ENCODE measurements around the gene COG5.

Gene COG5

GRCh38 chr7:107210400-107210799 is 353.3 kb downstream of the COG5 start:
- no peak for DNase-seq

GRCh38 chr7:107209565-107209964 is 354.2 kb downstream of the COG5 start:
- DNase-seq: no peak

DNA sequence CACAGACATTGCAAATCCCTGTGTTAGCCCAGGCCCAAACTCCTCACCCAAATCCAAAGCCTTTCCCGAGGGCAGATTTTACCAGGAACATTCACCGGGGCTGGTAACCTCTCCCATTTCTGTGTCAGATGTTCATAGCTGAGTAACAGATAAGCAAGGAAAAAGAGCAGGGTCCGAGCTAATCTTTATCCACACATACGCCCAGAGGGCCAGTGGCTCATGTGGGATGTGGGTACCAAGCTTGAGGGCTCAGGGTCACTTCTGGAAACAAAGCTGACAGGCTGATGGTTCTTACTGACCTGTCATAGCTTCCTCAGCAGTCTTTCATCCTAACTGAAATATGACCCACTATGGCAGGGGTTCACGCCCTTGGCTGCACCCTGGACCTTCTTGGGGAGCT is 355.2 kb downstream of the COG5 start:
- no peak for DNase-seq

DNA sequence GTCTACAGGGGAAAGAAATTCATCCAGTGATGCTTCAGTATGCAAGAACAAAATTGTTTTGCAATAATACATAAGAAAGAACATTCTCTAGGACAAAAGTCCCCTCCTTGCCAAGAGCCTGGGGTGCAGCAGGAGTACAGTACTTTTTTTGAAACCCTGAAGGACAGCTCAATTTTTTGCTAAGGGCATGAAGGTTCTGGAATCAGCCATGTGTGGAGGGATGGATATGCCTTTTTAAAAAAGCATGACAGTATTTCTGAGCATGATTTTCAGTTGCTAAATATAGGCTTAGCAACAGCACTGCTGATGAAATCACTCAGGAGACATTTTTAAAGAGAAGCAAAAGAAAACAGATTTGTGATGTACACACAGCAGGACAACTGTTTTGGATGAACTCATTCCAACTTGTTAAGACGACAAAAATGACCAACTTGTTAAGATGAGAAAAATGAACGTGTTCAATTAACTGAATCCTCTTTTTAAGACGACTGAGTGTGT is 355.6 kb downstream of the COG5 start:
- no peak for DNase-seq

- no peak for DNase-seq
Observed at GRCh38 chr7:107207459-107207858, 356.3 kb downstream of the COG5 start.

DNA sequence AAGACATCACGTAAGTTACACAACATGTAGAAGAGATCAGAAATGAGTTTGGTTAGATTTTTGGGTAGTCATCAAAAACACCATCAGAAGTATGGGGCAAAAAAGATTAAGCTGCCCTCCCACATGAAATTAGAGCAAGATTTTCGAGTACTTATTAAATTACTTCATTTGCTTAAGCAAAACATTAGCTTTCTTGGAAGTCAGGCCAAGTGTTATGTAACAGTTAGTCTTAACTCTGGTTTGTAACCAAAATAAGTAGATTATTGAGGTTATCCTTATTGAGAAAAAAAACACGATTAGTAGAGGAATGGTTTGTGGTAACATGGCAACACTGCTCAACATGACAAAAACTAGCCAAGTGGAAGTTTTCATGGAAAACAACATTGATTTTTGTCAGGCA is 357.0 kb downstream of the COG5 start:
- no peak for DNase-seq

DNA sequence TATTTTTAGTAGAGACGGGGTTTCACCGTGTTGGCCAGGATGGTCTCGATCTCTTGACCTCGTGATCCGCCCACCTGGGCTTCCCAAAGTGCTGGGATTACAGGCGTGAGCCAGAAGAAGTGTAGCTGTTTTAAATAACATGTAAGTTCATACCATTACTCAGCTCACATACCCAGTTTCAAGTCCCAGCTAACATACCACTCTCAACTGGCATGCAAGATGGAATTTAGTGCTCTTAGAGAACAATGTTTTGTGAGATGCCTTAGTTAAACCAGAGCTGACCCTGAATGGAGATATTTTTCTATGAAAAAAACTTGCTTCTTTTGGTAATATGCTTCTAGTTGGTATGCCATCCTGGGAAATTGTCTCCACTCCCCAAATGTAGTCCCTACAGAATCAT is 357.6 kb downstream of the COG5 start:
- no peak for DNase-seq

- no peak for DNase-seq
Observed at GRCh38 chr7:107203607-107204006, 360.1 kb downstream of the COG5 start.

DNA sequence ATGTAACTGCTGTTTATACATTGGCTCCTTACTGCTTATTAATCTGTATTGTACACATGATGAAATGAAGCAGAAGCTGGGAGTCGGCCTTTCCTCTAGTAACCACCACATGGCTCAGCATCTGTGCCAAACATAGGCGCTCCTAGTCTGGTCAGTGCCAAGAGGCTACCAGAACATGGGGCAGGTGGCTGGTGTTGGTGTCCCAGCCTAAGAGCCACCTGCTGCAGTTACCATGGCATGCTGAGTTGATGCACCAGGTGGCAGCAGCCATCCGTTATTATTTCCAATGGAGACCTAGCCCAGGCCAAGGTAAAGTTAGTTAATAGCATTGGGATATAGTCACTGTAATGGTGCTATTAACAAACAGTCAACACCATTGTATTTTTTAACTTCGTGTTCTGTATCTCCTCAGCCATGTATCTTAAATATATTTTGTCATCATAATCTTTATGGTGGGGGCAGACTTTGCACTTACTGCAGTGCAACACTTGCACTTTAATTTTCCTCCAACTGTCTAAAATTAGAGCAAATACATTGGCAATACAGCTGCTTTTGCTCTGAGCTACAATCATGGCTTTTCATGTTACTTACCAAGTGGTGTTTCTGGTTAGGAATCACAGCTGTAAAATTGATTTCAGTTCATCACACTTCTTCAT is 361.8 kb downstream of the COG5 start:
- peak; percentile 29 for DNase-seq

DNA sequence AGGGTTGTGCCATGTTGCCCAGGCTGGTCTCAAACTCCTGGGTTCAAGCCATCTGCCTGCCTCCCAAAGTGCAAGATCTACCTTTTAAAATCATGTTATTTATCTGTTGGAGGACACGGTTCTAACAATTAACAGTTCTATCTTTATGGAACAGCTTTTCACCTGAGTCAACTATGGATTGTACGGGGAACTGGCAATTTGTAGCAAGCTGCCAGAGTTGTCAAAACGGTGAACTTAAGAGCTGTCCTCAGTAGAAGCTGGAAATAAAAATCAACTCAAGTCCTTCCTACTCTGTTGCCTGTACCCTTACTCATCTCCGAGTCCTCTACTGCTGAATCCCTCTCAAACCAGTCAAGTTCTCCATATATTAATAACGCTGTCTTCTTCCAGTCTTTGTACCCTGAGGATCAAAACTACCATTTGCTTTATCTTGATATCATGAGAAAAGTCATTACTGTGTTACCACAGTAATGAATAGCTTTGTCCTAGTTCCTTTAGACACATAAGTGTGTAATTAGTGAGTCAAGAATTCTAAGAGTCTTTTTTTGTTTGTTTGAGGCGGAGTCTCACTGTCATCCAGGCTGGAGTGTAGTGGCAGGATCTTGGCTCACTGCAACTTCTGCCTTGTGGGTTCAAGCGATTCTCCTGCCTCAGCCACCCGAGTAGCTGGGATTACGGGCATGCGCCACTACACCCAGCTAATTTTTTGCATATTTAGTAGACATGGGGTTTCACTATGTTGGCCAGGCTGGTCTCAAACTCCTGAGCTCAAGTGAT is 366.7 kb downstream of the COG5 start:
- no peak for DNase-seq

DNA sequence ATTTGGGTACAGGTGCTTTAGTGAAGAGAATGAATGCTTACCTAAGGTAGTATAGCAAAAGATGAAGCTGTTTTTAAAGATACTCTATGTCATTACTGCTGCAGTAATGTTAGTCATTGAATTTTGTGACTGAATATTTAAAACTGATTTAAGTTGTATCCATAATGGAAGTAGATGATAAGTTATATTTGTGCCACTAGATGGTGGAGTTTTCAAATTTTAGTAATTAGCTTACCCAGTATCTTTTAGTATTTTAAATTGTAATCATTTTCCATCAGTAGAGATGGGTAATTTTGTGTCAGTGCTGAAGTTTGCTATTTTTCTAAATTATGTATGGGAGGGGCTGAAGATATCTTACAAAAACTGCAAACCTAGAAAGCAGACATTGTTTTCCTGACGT is 369.7 kb downstream of the COG5 start:
- no peak for DNase-seq

GRCh38 chr7:107190090-107190489 is 373.6 kb downstream of the COG5 start:
- no peak for DNase-seq

DNA sequence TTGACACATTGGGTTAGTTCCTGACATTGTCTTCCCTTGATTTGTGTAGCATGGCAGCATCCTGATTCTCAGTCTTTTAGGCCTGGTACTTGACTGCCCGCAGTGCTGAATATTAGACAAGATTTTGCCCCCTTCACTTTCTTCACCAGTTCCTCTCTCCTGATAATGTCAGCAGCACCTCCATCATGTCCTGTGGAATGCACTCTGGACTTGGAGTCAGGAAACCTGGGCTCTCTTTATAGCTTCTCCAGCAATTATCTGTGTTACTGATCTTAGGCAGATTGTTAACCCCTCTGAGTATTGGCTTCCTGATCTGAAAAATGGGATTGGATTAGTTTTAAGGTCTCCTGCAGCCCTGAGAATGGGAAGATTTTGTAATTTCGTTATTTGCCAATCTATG is 375.9 kb downstream of the COG5 start:
- DNase-seq: no peak

GRCh38 chr7:107186240-107186639 is 377.5 kb downstream of the COG5 start:
- DNase-seq: no peak

DNA sequence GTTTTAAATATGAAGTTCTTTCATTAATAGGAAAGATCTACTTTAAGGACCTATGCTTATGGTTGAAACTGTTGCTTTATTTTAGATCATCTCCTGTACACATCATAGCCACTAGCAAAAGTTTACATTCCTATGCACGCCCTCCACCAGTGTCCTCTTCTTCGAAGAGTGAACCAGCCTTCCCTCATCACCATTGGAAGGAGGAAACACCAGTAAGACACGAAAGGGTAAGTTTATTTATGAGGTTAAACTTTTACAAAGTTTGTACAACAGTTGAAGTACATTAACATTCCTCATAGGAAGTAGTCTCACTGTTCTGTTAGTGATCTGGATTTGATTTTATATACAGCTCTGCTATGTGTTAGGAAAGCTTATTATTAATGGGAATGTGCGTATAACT is 378.0 kb downstream of the COG5 start:
- DNase-seq: no peak

DNA sequence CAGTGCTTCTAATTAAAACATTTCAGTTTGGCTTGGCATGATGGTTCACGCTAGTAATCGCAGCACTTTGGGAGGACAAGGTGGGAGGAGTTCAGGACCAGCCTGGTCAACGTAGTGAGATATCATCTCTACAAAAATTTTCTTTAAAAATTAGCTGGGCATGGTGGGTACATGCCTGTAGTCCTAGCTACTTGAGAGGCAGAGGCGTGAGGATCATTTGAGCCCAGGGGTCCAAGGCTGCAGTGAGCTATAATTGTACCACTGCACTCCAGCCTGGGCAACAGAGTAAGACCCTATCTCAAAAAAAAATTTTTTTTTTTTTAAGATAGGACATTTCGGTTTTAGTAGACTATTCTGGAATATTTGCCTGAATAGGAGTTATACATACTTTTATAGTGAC is 382.5 kb downstream of the COG5 start:
- no peak for DNase-seq

GRCh38 chr7:107180378-107180777 is 383.3 kb downstream of the COG5 start:
- DNase-seq: peak; percentile 79

DNA sequence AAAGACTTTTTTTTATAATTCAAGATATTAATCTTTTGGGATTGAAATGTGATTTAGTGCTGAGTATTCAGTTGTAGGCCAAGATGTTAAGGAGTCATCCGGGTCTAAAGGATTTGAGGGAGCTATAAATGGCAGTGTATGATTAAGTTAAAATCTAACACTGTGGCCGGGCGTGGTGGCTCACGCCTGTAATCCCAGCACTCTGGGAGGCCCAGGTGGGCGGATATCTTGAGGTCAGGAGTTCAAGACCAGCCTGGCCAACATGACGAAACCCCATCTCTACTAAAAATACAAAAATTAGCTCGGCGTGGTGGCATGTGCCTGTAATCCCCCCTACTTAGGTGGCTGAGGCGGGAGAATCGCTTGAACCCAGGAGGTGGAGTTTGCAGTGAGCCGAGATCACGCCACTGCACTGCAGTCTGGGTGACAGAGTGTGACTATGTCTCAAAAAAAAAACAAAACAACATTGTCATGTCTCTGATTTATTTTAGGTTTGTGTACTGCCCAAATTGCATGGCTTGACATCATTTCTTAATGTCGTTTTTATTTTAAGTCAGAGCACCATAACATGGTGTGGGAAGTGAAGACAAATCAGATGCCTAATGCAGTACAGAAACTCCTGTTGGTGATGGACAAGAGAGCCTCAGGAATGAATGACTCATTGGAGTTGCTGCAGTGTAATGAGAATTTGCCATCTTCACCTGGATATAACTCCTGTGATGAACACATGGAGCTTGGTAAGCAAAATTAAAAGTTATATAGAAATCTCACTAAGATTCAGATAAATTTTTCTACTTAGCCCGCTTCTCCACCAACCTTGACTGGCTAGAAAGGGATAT is 384.2 kb downstream of the COG5 start:
- DNase-seq: no peak

DNA sequence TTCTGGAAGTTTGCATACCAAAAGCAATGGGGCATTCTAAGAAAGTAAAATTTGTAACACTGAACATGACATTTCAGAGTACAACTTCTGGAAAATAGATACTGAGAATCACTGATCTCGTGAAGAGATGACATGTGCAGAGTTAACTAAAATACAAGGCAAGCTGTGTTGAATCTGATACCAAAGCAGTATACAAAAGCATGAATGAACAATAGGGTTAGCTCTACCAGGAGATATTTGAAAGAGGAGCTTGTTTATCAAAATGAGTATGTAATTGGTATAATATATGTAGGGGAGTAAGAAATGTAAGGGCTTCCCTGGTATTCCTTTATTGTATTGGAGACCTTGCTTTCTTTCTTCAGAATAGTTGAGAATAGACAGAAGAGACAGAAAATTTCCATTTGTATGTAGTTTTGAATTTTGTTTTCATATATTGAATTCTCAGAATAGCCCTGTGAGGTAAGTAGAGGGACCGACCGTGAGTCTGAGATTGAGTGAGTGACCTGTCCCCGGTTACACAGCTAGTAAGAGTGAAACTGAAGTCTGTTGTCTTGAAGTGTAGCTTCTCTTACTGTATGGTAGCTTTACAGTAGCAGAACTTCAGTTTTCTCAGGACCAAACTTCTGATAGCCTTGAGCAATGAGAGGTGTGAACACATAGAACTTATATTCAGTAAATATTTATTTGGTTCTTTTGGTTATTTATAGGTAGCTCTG is 389.9 kb downstream of the COG5 start:
- no peak for DNase-seq

GRCh38 chr7:107173191-107173590 is 390.5 kb downstream of the COG5 start:
- no peak for DNase-seq

DNA sequence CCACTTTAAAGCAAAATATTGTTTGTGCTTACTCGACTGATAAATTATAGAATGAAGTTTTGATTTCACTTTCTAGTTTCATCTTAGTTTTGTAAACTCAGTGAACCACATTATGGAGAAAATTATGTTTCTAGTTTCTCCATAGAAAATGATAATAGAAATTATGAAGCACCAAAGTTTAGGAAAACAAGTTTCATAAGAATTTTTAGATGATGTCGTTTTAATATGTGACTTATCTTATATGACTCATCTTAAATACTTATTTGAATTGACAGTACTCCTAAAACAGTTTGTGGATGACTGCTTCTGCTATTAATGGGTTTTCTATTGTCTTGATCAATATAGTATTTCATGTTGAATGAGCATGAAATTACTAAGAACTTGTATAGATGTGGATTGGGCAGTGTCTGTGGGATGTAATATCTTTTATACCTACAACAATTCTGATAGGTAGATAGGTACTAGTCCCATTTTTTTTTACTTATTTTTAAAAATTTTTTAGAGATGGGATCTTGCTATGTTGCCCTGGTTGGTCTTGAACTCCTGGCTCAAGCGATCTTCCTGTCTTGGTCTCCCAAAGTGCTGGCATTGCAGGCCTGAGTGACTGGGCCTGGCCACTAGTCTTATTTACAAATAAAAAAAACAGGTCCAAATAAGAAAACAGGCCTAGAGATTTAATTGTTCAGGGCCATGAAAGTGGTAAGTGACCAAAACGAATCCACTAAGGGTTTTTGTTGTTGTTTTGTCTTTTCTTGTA is 391.3 kb downstream of the COG5 start:
- DNase-seq: no peak

DNA sequence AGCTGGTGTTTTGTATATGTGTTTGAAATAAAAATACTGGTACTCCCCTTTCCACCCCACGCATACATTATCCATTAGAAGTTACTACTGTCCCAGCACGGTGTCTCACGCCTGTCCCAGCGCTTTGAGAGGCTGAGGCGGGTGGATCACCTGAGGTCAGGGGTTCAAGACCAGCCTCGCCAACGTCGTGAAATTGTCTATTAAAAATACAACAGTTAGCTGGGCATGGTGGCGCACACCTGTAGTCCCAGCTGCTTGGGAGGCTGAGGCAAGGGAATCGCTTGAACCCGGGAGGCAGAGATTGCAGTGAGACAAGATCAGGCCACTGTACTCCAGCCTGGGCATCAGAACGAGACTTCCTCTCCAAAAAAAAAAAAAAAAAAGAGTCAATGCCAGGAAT is 392.2 kb downstream of the COG5 start:
- no peak for DNase-seq

All from activated naive CD4-positive, alpha-beta T cell treated with anti-CD3 and anti-CD28 coated beads, Interleukin-2, amount 50 U/mL, for 16 hours (primary cell).